ENCODE data around the gene INAFM1. TPM values are rescaled to one million over a fixed set of nuclear protein-coding genes. Genes with fewer than 3 reads are reported as not detected.

The INAFM1 gene
- total and polyA plus RNA-seq, 9 of the 15 experiments (the other 6 are each of a cell fraction or from before 2014, with no cell fraction given): 0.71 to 30.9 (median 3.1) TPM

GRCh38 chr19:47227352-47228167, 47.1 kb upstream of the INAFM1 start (continued):
- TF ChIP-seq AFF1 (IDR thresholded peaks at IDR 0.05; ENCODE audit: low read depth in 1 of 2, partially characterized antibody in 2 of 2): peak; percentile 63 to 84
- 0 out of 2 replicates have a peak, but pooled peaks have one; percentile 19 for TF ChIP-seq EHMT2 (IDR thresholded peaks at IDR 0.05)
- no peak for TF ChIP-seq ZNF384 (IDR thresholded peaks at IDR 0.05; ENCODE audit: low read depth, low read length)
- no peak for TF ChIP-seq SMARCA4 (IDR thresholded peaks at IDR 0.05)
- TF ChIP-seq EP300 (IDR thresholded peaks at IDR 0.05; ENCODE audit: low read length): peak; percentile 54
- TF ChIP-seq RFX1 (IDR thresholded peaks at IDR 0.05): no peak
- no peak for TF ChIP-seq ZNF668 (CRISPR knock-in tag; IDR thresholded peaks at IDR 0.05)
- TF ChIP-seq NCOA2 (IDR thresholded peaks at IDR 0.05; ENCODE audit: partially characterized antibody in 2 of 2): no peak
- TF ChIP-seq SRSF9 (IDR thresholded peaks at IDR 0.05; ENCODE audit: borderline replicate concordance, low read depth, low read length): no peak
- no peak for TF ChIP-seq HMG20A (CRISPR knock-in tag; conservative IDR thresholded peaks at IDR 0.05)
- 0 out of 2 replicates have a peak, but pooled peaks have one; percentile 41 for TF ChIP-seq ZNF24 (IDR thresholded peaks at IDR 0.05)
- TF ChIP-seq ZNF436 (CRISPR knock-in tag; IDR thresholded peaks at IDR 0.05): no peak
- peak; percentile 45; the same call in 1 of the 2 replicates for TF ChIP-seq MTA2 (IDR thresholded peaks at IDR 0.05; ENCODE audit: low read depth)
- TF ChIP-seq ZNF280A (IDR thresholded peaks at IDR 0.05; ENCODE audit: low read depth, partially characterized antibody): no peak
- no peak for TF ChIP-seq ZNF717 (CRISPR knock-in tag; IDR thresholded peaks at IDR 0.05)
- TF ChIP-seq BHLHE40 (IDR thresholded peaks at IDR 0.05; ENCODE audit: low read length): peak; percentile 31
- no peak for TF ChIP-seq ZNF165 (CRISPR knock-in tag; IDR thresholded peaks at IDR 0.05; ENCODE audit: borderline replicate concordance)
- no peak for TF ChIP-seq FOXA3 (CRISPR knock-in tag; conservative IDR thresholded peaks at IDR 0.05 in 1 of 2, IDR thresholded peaks at IDR 0.05 in 1 of 2)
- peak; percentile 64; the same call in 1 of the 2 replicates for TF ChIP-seq SPI1 (IDR thresholded peaks at IDR 0.05; ENCODE audit: borderline replicate concordance, low read depth, low read length)
- no peak for TF ChIP-seq SRSF7 (optimal IDR thresholded peaks at IDR 0.05; ENCODE audit: low read depth, low read length)
- TF ChIP-seq HNRNPL (IDR thresholded peaks at IDR 0.05; ENCODE audit: low read depth, low read length): no peak
- TF ChIP-seq SMARCA5 (IDR thresholded peaks at IDR 0.05): peak; percentile 98
- no peak for TF ChIP-seq ZNF212 (CRISPR knock-in tag; IDR thresholded peaks at IDR 0.05)
- TF ChIP-seq CBX5 (IDR thresholded peaks at IDR 0.05; ENCODE audit: borderline replicate concordance, low read depth): no peak
- no peak for TF ChIP-seq KLF10 (CRISPR knock-in tag; IDR thresholded peaks at IDR 0.05)
- TF ChIP-seq NBN (IDR thresholded peaks at IDR 0.05; ENCODE audit: low read depth): peak; percentile 91
- no peak; the same call in 1 of the 2 replicates for TF ChIP-seq TAF15 (IDR thresholded peaks at IDR 0.05; ENCODE audit: low read depth, low read length)

Measured in K562 (cell line).